WTC11 (cell line): ENCODE results near the gene MYOM1. TPM values are rescaled to one million over a fixed set of nuclear protein-coding genes. Genes with fewer than 3 reads are reported as not detected.

Source experiments
- ATAC-seq: fragments of 200-7000 bp; cut with Tn5 transposase; 2 replicates; pipeline ENCODE4 v1.10.0; 2021; ENCODE audit warnings: mild to moderate bottlenecking, moderate library complexity
- CTCF ChIA-PET: fragments of 300-600 bp; sonication (Branson Sonifier 250); formaldehyde crosslinking; loops from one replicate; lab custom pipeline; 2021; ENCODE audit warnings: antibody characterized with exemption; lab: Charles Lee
- POLR2A ChIA-PET: fragments of 350-600 bp; sonication (Branson Sonifier 250); formaldehyde crosslinking; loops from one replicate; lab custom pipeline; 2021; ENCODE audit warnings: antibody characterized with exemption; lab: Charles Lee
- DNase-seq: peaks from one replicate; pipeline ENCODE4 v3.0.0; 2021; ENCODE audit warnings: low spot score
- H3K27ac Mint-ChIP-seq: 2 replicates; pipeline ENCODE4 v1.8.0; 2021; ENCODE audit warnings: mixed read lengths
- H3K27me3 Mint-ChIP-seq: 2 replicates; pipeline ENCODE4 v1.8.0; 2021; ENCODE audit warnings: low read depth, mild to moderate bottlenecking, moderate library complexity, mixed read lengths
- H3K36me3 Mint-ChIP-seq: 2 replicates; pipeline ENCODE4 v1.8.0; 2021; ENCODE audit warnings: mixed read lengths
- H3K4me1 Mint-ChIP-seq: 2 replicates; pipeline ENCODE4 v1.8.0; 2022; ENCODE audit warnings: mixed read lengths
- H3K4me3 Mint-ChIP-seq: 2 replicates; pipeline ENCODE4 v1.8.0; 2021; ENCODE audit warnings: mild to moderate bottlenecking, moderate library complexity, mixed read lengths
- H3K9me3 Mint-ChIP-seq: 2 replicates; pipeline ENCODE4 v1.8.0; 2021; ENCODE audit warnings: mixed read lengths
- ATF1 ChIP-seq: sonication (generic); formaldehyde crosslinking; IDR thresholded peaks from 2 replicates; pipeline ENCODE4 v1.8.1; 2023; ENCODE audit warnings: mild to moderate bottlenecking, moderate library complexity, missing genetic modification reagents
- FOXK1 ChIP-seq: sonication (generic); formaldehyde crosslinking; IDR thresholded peaks from 2 replicates; pipeline ENCODE4 v1.8.0; 2022; ENCODE audit warnings: mild to moderate bottlenecking, moderate library complexity, missing genetic modification reagents
- HMGA2 ChIP-seq: fragments of 250-450 bp; sonication (Bioruptor Pico); IDR thresholded peaks from 2 replicates; pipeline ENCODE4 v1.4.0; 2021; ENCODE audit warnings: mild to moderate bottlenecking, moderate library complexity
- MAX ChIP-seq: sonication (generic); formaldehyde crosslinking; IDR thresholded peaks from 2 replicates; pipeline ENCODE4 v1.8.0; 2022; ENCODE audit warnings: mild to moderate bottlenecking, missing genetic modification reagents
- MYBL2 ChIP-seq: sonication (generic); formaldehyde crosslinking; IDR thresholded peaks from 2 replicates; pipeline ENCODE4 v1.8.1; 2023; ENCODE audit warnings: mild to moderate bottlenecking, moderate library complexity, missing genetic modification reagents
- NR1H2 ChIP-seq: sonication (generic); formaldehyde crosslinking; IDR thresholded peaks from 2 replicates; pipeline ENCODE4 v1.9.0; 2021; ENCODE audit warnings: mild to moderate bottlenecking, moderate library complexity, missing genetic modification reagents
- NR2C2 ChIP-seq: sonication (generic); formaldehyde crosslinking; IDR thresholded peaks from 2 replicates; pipeline ENCODE4 v1.8.0; 2022; ENCODE audit warnings: mild to moderate bottlenecking, missing genetic modification reagents
- SMAD3 ChIP-seq: sonication (generic); formaldehyde crosslinking; IDR thresholded peaks from 2 replicates; pipeline ENCODE4 v1.8.0; 2022; ENCODE audit warnings: missing genetic modification reagents, mild to moderate bottlenecking, borderline replicate concordance
- TEAD1 ChIP-seq: sonication (generic); formaldehyde crosslinking; IDR thresholded peaks from 2 replicates; pipeline ENCODE4 v1.8.0; 2022; ENCODE audit warnings: mild to moderate bottlenecking, missing genetic modification reagents
- TP53 ChIP-seq: sonication (generic); formaldehyde crosslinking; IDR thresholded peaks from 2 replicates; pipeline ENCODE4 v1.8.1; 2023; ENCODE audit warnings: mild to moderate bottlenecking, missing genetic modification reagents
- ZBTB21 ChIP-seq: sonication (generic); formaldehyde crosslinking; IDR thresholded peaks from 2 replicates; pipeline ENCODE4 v1.8.1; 2023; ENCODE audit warnings: mild to moderate bottlenecking, missing genetic modification reagents, borderline replicate concordance
- ZNF671 ChIP-seq: fragments of 250-450 bp; sonication (Bioruptor Pico); IDR thresholded peaks from 2 replicates; pipeline ENCODE4 v1.8.0; 2021; ENCODE audit warnings: mild to moderate bottlenecking
- total RNA-seq: library from RNA; stranded (reverse); gene quantifications from 3 replicates; pipeline ENCODE4 v1.2.3, GENCODE V29; 2021
- TF ChIP-seq, protein P1 (sequence below): fragments of 250-450 bp; sonication (Bioruptor Pico); IDR thresholded peaks from 2 replicates; pipeline ENCODE4 v1.9.0; 2021; ENCODE audit warnings: moderate library complexity, mild to moderate bottlenecking, inconsistent platforms, borderline replicate concordance
- TF ChIP-seq, protein P2 (sequence below): sonication (generic); formaldehyde crosslinking; IDR thresholded peaks from 2 replicates; pipeline ENCODE4 v1.8.0; 2023; ENCODE audit warnings: mild to moderate bottlenecking, missing genetic modification reagents
- TF ChIP-seq, protein P3 (sequence below): sonication (generic); formaldehyde crosslinking; conservative IDR thresholded peaks from 2 replicates; pipeline ENCODE4 v1.8.1; 2023; ENCODE audit warnings: mild to moderate bottlenecking, low read depth, missing genetic modification reagents, moderate library complexity
- TF ChIP-seq, protein P4 (sequence below): fragments of 200-600 bp; IDR thresholded peaks from 2 replicates; pipeline ENCODE4 v1.8.0; 2022; ENCODE audit warnings: antibody characterized with exemption
- TF ChIP-seq, protein P5 (sequence below): sonication (generic); formaldehyde crosslinking; IDR thresholded peaks from 2 replicates; pipeline ENCODE4 v1.8.0; 2022; ENCODE audit warnings: mild to moderate bottlenecking, missing genetic modification reagents

Gene MYOM1
- total RNA-seq, 1 experiment from 2014 or later = 0.35 TPM

DNA sequence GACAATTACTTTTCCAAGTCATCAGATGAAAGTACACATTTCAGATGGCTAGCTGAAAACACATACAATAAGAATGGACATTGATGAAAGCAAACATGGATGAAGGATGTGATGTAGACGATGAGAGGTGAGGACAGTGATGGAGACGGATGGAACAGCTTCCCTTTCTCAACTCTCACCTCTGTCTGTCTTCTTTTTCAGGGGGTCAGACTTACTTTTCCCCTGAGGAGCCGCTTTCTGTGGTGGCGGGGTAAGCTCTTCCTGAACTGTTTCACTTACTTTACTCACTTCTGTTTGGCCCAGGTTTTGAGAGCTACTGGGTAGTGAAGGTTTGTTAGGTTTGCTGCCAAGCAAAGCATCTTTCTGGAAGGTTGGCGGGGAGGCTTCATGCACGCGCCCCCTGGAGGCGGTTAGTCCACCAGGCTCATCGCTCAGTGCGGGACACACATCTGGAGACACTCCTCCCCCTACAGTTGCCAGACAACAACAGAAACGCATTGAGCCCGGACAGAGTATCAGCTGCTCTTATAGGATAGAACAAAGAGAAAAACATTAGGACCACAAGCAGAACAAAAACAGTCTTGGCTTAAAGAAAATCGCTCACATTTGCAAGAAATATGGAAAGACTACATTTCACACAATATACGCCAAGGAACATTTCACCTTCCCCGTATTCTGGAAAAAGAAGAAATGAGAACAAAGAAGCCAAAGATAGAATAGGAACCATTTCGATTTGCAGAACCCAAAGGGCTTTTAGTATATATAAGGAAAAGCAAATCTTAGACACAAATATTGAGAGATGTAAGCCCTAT, 90.5 kb downstream of the MYOM1 start:
- CTCF ChIA-PET = interaction anchor here (0.6 to 3.8 kb wide), 49 partner anchors 9 to 740 kb away, joined by 3 to 21 read pairs (median 4); no protein-coding TSS in a partner anchor
- no peaks in the 10 kb centered on the region for H3K27me3 Mint-ChIP-seq
- H3K27ac Mint-ChIP-seq = peak overlapping the region; percentile 24; the same call in 1 of the 2 replicates

GRCh38 chr18:3126457-3127097, 93.2 kb downstream of the MYOM1 start:
- Mint-ChIP-seq H3K27ac (no peak overlapping the region), H3K27me3 (no peaks in the 10 kb centered on the region), H3K4me1 (peaks cover 9% of the 10 kb centered on the region), H3K36me3 (no peaks in the 10 kb centered on the region), H3K4me3 (no peak overlapping the region), H3K9me3 (peaks cover 5% of the 10 kb centered on the region; the same call in 1 of the 2 replicates)
- no peak for DNase-seq
- no peak for TF ChIP-seq ZNF671 (CRISPR knock-in tag)
- TF ChIP-seq, protein P1, sequence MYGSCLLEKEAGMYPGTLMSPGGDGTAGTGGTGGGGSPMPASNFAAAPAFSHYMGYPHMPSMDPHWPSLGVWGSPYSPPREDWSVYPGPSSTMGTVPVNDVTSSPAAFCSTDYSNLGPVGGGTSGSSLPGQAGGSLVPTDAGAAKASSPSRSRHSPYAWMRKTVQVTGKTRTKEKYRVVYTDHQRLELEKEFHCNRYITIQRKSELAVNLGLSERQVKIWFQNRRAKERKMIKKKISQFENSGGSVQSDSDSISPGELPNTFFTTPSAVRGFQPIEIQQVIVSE (CRISPR knock-in tag) = no peak
- TF ChIP-seq MYBL2 = no peak
- TF ChIP-seq, protein P2, sequence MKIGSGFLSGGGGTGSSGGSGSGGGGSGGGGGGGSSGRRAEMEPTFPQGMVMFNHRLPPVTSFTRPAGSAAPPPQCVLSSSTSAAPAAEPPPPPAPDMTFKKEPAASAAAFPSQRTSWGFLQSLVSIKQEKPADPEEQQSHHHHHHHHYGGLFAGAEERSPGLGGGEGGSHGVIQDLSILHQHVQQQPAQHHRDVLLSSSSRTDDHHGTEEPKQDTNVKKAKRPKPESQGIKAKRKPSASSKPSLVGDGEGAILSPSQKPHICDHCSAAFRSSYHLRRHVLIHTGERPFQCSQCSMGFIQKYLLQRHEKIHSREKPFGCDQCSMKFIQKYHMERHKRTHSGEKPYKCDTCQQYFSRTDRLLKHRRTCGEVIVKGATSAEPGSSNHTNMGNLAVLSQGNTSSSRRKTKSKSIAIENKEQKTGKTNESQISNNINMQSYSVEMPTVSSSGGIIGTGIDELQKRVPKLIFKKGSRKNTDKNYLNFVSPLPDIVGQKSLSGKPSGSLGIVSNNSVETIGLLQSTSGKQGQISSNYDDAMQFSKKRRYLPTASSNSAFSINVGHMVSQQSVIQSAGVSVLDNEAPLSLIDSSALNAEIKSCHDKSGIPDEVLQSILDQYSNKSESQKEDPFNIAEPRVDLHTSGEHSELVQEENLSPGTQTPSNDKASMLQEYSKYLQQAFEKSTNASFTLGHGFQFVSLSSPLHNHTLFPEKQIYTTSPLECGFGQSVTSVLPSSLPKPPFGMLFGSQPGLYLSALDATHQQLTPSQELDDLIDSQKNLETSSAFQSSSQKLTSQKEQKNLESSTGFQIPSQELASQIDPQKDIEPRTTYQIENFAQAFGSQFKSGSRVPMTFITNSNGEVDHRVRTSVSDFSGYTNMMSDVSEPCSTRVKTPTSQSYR = no peak
- TF ChIP-seq TP53 (CRISPR knock-in tag) = no peak
- TF ChIP-seq ATF1 (CRISPR knock-in tag) = no peak
- TF ChIP-seq, protein P3, sequence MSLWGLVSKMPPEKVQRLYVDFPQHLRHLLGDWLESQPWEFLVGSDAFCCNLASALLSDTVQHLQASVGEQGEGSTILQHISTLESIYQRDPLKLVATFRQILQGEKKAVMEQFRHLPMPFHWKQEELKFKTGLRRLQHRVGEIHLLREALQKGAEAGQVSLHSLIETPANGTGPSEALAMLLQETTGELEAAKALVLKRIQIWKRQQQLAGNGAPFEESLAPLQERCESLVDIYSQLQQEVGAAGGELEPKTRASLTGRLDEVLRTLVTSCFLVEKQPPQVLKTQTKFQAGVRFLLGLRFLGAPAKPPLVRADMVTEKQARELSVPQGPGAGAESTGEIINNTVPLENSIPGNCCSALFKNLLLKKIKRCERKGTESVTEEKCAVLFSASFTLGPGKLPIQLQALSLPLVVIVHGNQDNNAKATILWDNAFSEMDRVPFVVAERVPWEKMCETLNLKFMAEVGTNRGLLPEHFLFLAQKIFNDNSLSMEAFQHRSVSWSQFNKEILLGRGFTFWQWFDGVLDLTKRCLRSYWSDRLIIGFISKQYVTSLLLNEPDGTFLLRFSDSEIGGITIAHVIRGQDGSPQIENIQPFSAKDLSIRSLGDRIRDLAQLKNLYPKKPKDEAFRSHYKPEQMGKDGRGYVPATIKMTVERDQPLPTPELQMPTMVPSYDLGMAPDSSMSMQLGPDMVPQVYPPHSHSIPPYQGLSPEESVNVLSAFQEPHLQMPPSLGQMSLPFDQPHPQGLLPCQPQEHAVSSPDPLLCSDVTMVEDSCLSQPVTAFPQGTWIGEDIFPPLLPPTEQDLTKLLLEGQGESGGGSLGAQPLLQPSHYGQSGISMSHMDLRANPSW = no peak
- TF ChIP-seq HMGA2 (CRISPR knock-in tag) = no peak
- no peak for ATAC-seq
- ChIA-PET CTCF (interaction anchor here (3.8 kb wide), 1 partner anchor 119 kb away, joined by 19 read pairs; no protein-coding TSS in a partner anchor), POLR2A (no interaction called here)

More for the DNA sequence above, 90.5 kb downstream of the MYOM1 start:
- no peaks in the 10 kb centered on the region for H3K36me3 Mint-ChIP-seq
- DNase-seq = peak; percentile 90
- POLR2A ChIA-PET = no interaction called here
- ATAC-seq = peak; percentile 100
- TF ChIP-seq, protein P4, sequence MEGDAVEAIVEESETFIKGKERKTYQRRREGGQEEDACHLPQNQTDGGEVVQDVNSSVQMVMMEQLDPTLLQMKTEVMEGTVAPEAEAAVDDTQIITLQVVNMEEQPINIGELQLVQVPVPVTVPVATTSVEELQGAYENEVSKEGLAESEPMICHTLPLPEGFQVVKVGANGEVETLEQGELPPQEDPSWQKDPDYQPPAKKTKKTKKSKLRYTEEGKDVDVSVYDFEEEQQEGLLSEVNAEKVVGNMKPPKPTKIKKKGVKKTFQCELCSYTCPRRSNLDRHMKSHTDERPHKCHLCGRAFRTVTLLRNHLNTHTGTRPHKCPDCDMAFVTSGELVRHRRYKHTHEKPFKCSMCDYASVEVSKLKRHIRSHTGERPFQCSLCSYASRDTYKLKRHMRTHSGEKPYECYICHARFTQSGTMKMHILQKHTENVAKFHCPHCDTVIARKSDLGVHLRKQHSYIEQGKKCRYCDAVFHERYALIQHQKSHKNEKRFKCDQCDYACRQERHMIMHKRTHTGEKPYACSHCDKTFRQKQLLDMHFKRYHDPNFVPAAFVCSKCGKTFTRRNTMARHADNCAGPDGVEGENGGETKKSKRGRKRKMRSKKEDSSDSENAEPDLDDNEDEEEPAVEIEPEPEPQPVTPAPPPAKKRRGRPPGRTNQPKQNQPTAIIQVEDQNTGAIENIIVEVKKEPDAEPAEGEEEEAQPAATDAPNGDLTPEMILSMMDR = peak; percentile 77
- TF ChIP-seq ZNF671 (CRISPR knock-in tag) = no peak
- TF ChIP-seq, all 79 proteins: peak for 1
- peaks cover 5% of the 10 kb centered on the region; the same call in 1 of the 2 replicates for H3K9me3 Mint-ChIP-seq
- H3K4me3 Mint-ChIP-seq = no peak overlapping the region
- peaks cover 9% of the 10 kb centered on the region for H3K4me1 Mint-ChIP-seq

GRCh38 chr18:3124822-3125221, 94.9 kb downstream of the MYOM1 start:
- DNase-seq (no peak), ATAC-seq (no peak)
- Mint-ChIP-seq H3K27me3 (no peaks in the 10 kb centered on the region), H3K27ac (no peak overlapping the region), H3K4me3 (no peak overlapping the region), H3K4me1 (peaks cover 9% of the 10 kb centered on the region), H3K9me3 (peaks cover 5% of the 10 kb centered on the region; the same call in 1 of the 2 replicates), H3K36me3 (no peaks in the 10 kb centered on the region)
- CTCF ChIA-PET = interaction anchor here (0.6 to 1.2 kb wide), 3 partner anchors 58 to 62 kb away, joined by 3 to 6 read pairs (median 4); no protein-coding TSS in a partner anchor
- POLR2A ChIA-PET = no interaction called here
- TF ChIP-seq TP53 (CRISPR knock-in tag) = no peak
- TF ChIP-seq, protein P4 = no peak
- no peak for TF ChIP-seq TEAD1 (CRISPR knock-in tag)
- no peak for TF ChIP-seq SMAD3 (CRISPR knock-in tag)
- TF ChIP-seq MAX (CRISPR knock-in tag) = no peak
- TF ChIP-seq FOXK1 (CRISPR knock-in tag) = no peak
- no peak for TF ChIP-seq NR1H2
- TF ChIP-seq ZBTB21 (CRISPR knock-in tag) = no peak
- no peak for TF ChIP-seq NR2C2 (CRISPR knock-in tag)
- no peak for TF ChIP-seq ZNF671 (CRISPR knock-in tag)
- TF ChIP-seq, protein P5, sequence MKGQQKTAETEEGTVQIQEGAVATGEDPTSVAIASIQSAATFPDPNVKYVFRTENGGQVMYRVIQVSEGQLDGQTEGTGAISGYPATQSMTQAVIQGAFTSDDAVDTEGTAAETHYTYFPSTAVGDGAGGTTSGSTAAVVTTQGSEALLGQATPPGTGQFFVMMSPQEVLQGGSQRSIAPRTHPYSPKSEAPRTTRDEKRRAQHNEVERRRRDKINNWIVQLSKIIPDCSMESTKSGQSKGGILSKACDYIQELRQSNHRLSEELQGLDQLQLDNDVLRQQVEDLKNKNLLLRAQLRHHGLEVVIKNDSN (CRISPR knock-in tag) = no peak
- no peak for TF ChIP-seq HMGA2 (CRISPR knock-in tag)
